CD14-positive monocyte (primary cell): ENCODE results near the gene PIK3IP1. TPM values are rescaled to one million over a fixed set of nuclear protein-coding genes. Genes with fewer than 3 reads are reported as not detected.

ENCODE experiments used
- DNase-seq, 3 donors: peaks; one replicate each; pipeline ENCODE4 v3.0.0-alpha.2; 2011 to 2022
- H2AFZ ChIP-seq: 2 replicates; pipeline ENCODE4 v1.6.0; 2012; ENCODE audit warnings: mild to moderate bottlenecking, low read depth, low read length, inconsistent platforms; ENCODE audit not compliant: insufficient read depth, poor library complexity, severe bottlenecking
- H3K27ac ChIP-seq, 2 donors: 1 replicate in 1 of 2; 2 replicates in 1 of 2; pipeline ENCODE4 v1.5.1; 2012 to 2013; ENCODE audit warnings: low read length in 2 of 2, control low read depth in 1 of 2, inconsistent platforms in 1 of 2, low read depth in 1 of 2, mild to moderate bottlenecking in 1 of 2
- H3K27me3 ChIP-seq, 2 donors: one replicate each; pipeline versions ENCODE4 v1.6.0 to v1.6.1; 2011 to 2013; ENCODE audit warnings: low read length in 2 of 2; ENCODE audit not compliant: control insufficient read depth in 2 of 2, insufficient read depth in 2 of 2
- H3K36me3 ChIP-seq, 2 donors: replicated peaks in 1 of 2; 1 replicate in 1 of 2; 2 replicates in 1 of 2; pipeline versions ENCODE4 v1.5.1 to v1.6.1; 2012 to 2013; ENCODE audit warnings: low read length in 2 of 2, control low read depth in 1 of 2, inconsistent platforms in 1 of 2, mild to moderate bottlenecking in 1 of 2; ENCODE audit not compliant: insufficient read depth in 2 of 2, control insufficient read depth in 1 of 2
- H3K4me1 ChIP-seq, 2 donors: 1 replicate in 1 of 2; 2 replicates in 1 of 2; pipeline versions ENCODE4 v1.5.1 to v1.6.1; 2012 to 2013; ENCODE audit warnings: low read length in 2 of 2, control low read depth in 1 of 2, inconsistent platforms in 1 of 2, mild to moderate bottlenecking in 1 of 2, moderate library complexity in 1 of 2; ENCODE audit not compliant: insufficient read depth in 2 of 2, control insufficient read depth in 1 of 2
- H3K4me2 ChIP-seq: replicated peaks from 2 replicates; pipeline ENCODE3; 2012; ENCODE audit warnings: low read length, moderate library complexity, mild to moderate bottlenecking; ENCODE audit not compliant: poor library complexity, severe bottlenecking; ENCODE audit errors: extremely low read depth
- H3K4me3 ChIP-seq, 3 experiments: fragments of 200-600 bp in 1 of 3; sonication (generic) in 1 of 3; replicated peaks in 1 of 3; 1 replicate in 2 of 3; 2 replicates in 1 of 3; pipeline ENCODE4 v1.5.1; 2011 to 2013; ENCODE audit warnings: low read length in 3 of 3, mild to moderate bottlenecking in 3 of 3, control low read depth in 2 of 3, low read depth in 2 of 3, inconsistent platforms in 1 of 3, moderate library complexity in 1 of 3
- H3K79me2 ChIP-seq: 2 replicates; pipeline ENCODE4 v1.6.0; 2012; ENCODE audit warnings: mild to moderate bottlenecking, control low read depth, inconsistent platforms, low read length, moderate library complexity; ENCODE audit not compliant: insufficient read depth
- H3K9ac ChIP-seq: 2 replicates; pipeline ENCODE4 v1.6.0; 2017; ENCODE audit warnings: low read length, mild to moderate bottlenecking; ENCODE audit not compliant: insufficient read depth, poor library complexity, severe bottlenecking
- H3K9me3 ChIP-seq, 2 donors: replicated peaks in 1 of 2; 1 replicate in 1 of 2; 2 replicates in 1 of 2; pipeline versions ENCODE4 v1.5.1 to v1.6.1; 2012 to 2013; ENCODE audit warnings: low read length in 2 of 2, control low read depth in 1 of 2; ENCODE audit not compliant: control insufficient read depth in 1 of 2, insufficient read depth in 1 of 2
- H4K20me1 ChIP-seq: 2 replicates; pipeline ENCODE4 v1.6.0; 2012; ENCODE audit warnings: mild to moderate bottlenecking, low read length, control low read depth, moderate library complexity; ENCODE audit not compliant: insufficient read depth
- H3K27ac Mint-ChIP-seq, 7 donors: one replicate each; pipeline ENCODE4 v1.8.0; 2020; ENCODE audit warnings: mild to moderate bottlenecking in 7 of 7, mixed read lengths in 7 of 7, moderate library complexity in 6 of 7, inconsistent platforms in 2 of 7
- H3K27me3 Mint-ChIP-seq, 3 donors: one replicate each; pipeline ENCODE4 v1.8.0; 2021 to 2022; ENCODE audit warnings: low read depth in 3 of 3, mild to moderate bottlenecking in 3 of 3, mixed read lengths in 3 of 3, moderate library complexity in 3 of 3, inconsistent platforms in 1 of 3
- H3K36me3 Mint-ChIP-seq, 2 donors: one replicate each; pipeline ENCODE4 v1.8.0; 2020; ENCODE audit warnings: mixed read lengths in 2 of 2, inconsistent platforms in 1 of 2, mild to moderate bottlenecking in 1 of 2
- H3K4me1 Mint-ChIP-seq: one replicate; pipeline ENCODE4 v1.8.0; 2020; ENCODE audit warnings: mild to moderate bottlenecking, mixed read lengths
- H3K4me3 Mint-ChIP-seq, 2 donors: one replicate each; pipeline ENCODE4 v1.8.0; 2020; ENCODE audit warnings: mild to moderate bottlenecking in 2 of 2, mixed read lengths in 2 of 2, moderate library complexity in 1 of 2
- H3K9me3 Mint-ChIP-seq, 7 donors: one replicate each; pipeline ENCODE4 v1.8.0; 2020 to 2022; ENCODE audit warnings: mixed read lengths in 7 of 7, mild to moderate bottlenecking in 6 of 7, moderate library complexity in 6 of 7, inconsistent platforms in 2 of 7
- WGBS: methylation state at CpG from one replicate; pipeline ENCODE4 v1.1.5; 2013; ENCODE audit warnings: missing lambda C conversion rate; ENCODE audit not compliant: insufficient coverage; 5-methylcytosine and 5-hydroxymethylcytosine counted together
- intact Hi-C, 2 donors: fragments of 100-400 bp; cut with micrococcal nuclease; formaldehyde crosslinking; loops; one replicate each; pipeline versions ENCODE4 v1.15.0 to v1.15.1; 2023
- polyA plus RNA-seq, 3 donors: library from polyadenylated mRNA; depleted of rRNA in 1 of 3; unstranded in 2 of 3; stranded (reverse) in 1 of 3; fragments of 300-500 nt in 2 of 3; fragments of >200 nt in 1 of 3; fragmentation: Illumina TruSeq in 2 of 3; gene quantifications; 1 replicate in 2 of 3; 2 replicates in 1 of 3; pipeline ENCODE4 v1.2.3, GENCODE V29; 2012 to 2021
- TF ChIP-seq, protein P1 (sequence below): fragments of 200-600 bp; IDR thresholded peaks from one replicate; pipeline ENCODE4 v1.8.0; 2022; ENCODE audit warnings: antibody characterized with exemption, mild to moderate bottlenecking

PIK3IP1 gene
- polyA plus RNA-seq, 3 donors = 21.8 to 37.3 (median 21.9) TPM

DNA sequence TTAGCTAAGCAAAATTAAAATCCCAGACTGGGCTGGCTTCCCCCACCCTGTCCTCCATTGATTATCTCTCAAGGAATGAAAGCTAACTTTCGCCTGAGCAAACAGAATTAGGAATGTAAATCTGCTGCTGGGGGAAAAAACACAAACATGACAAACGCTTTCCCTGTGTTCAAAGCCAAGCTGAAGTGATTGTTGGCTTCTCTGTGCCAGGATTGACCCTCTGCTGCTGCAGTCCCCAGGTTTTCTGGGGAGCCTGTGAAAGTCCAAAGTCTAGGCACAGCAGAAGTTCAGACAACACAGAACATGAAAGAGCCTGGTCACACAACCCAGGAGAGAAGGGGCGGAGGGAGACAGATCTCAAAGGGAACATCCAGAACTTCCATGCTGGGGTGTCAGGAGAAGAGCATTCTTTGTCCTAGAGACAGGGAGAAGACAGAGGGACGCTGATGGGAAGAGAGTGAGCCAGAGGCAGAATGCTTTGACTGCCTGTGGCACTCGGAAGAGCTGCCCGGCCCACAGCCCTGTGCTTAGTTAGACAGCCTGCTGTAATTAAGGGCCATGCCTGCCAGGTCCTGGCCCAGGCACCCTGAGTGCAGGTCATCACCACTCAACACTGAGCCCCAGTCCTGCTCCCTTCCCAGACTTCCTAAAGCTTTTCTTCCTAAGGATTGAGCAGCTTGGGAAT, 47.0 kb upstream of the PIK3IP1 start:
- H3K79me2 ChIP-seq = peaks cover 51% of the 10 kb centered on the region
- WGBS = 93% methylated on average over 5 of the region's 6 CpGs
- peaks cover 81% of the 10 kb centered on the region for H4K20me1 ChIP-seq
- TF ChIP-seq, protein P1, sequence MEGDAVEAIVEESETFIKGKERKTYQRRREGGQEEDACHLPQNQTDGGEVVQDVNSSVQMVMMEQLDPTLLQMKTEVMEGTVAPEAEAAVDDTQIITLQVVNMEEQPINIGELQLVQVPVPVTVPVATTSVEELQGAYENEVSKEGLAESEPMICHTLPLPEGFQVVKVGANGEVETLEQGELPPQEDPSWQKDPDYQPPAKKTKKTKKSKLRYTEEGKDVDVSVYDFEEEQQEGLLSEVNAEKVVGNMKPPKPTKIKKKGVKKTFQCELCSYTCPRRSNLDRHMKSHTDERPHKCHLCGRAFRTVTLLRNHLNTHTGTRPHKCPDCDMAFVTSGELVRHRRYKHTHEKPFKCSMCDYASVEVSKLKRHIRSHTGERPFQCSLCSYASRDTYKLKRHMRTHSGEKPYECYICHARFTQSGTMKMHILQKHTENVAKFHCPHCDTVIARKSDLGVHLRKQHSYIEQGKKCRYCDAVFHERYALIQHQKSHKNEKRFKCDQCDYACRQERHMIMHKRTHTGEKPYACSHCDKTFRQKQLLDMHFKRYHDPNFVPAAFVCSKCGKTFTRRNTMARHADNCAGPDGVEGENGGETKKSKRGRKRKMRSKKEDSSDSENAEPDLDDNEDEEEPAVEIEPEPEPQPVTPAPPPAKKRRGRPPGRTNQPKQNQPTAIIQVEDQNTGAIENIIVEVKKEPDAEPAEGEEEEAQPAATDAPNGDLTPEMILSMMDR = no peak
- H3K9me3 Mint-ChIP-seq = no peaks in the 10 kb centered on the region
- peaks cover 74 to 87% of the 10 kb centered on the region in 2 donors for H3K36me3 Mint-ChIP-seq
- H3K4me1 Mint-ChIP-seq = peaks cover 37% of the 10 kb centered on the region
- no peak for DNase-seq
- no peaks in the 10 kb centered on the region for H3K9me3 ChIP-seq
- no peak overlapping the region for H3K9ac ChIP-seq
- H3K27me3 Mint-ChIP-seq = peaks cover 0 to 2% (median 1%) of the 10 kb centered on the region in 3 donors
- peaks cover 74 to 81% of the 10 kb centered on the region in 2 donors for H3K36me3 ChIP-seq
- no peak overlapping the region for H3K4me3 Mint-ChIP-seq
- peak overlapping the region in 3 of 7 donors; percentile 15 to 89 (median 39) for H3K27ac Mint-ChIP-seq
- no peaks in the 10 kb centered on the region for H3K27me3 ChIP-seq
- intact Hi-C loops = no loop called here
- H3K4me1 ChIP-seq = peaks cover 14 to 18% of the 10 kb centered on the region in 2 donors
- no peak overlapping the region for H3K4me2 ChIP-seq
- H3K27ac ChIP-seq = no peak overlapping the region
- H3K4me3 ChIP-seq = no peak overlapping the region
- H2AFZ ChIP-seq = no peak overlapping the region

DNA sequence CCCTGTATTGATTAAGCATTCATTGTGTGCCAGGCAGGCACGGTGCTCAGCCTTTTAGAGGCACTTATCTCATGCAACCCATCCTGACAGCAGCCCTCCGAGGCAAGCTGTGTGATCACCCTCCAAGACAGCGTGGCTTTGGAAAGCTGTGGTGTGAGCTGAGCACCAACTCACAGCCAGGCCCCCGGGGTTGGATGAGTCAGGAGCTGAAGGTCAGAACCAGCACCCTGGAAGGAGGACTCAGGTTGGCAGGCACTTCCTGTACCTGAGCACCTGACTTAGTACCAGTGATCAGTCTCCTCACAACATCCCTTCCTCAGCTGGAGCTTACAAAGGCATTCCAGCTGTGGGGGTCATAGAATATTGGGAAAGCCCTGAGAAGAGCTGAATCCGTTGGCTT, 44.9 kb upstream of the PIK3IP1 start:
- Histone ChIP-seq H3K27ac (no peak overlapping the region), H3K27me3 (no peaks in the 10 kb centered on the region), H3K79me2 (peaks cover 30% of the 10 kb centered on the region), H4K20me1 (peaks cover 60% of the 10 kb centered on the region), H3K4me1 (no peaks in the 10 kb centered on the region), H3K9me3 (no peaks in the 10 kb centered on the region), H2AFZ (no peak overlapping the region), H3K4me3 (no peak overlapping the region), H3K9ac (no peak overlapping the region), H3K36me3 (peaks cover 90 to 95% of the 10 kb centered on the region in 2 donors), H3K4me2 (no peak overlapping the region)
- peak overlapping the region in 2 of 7 donors; percentile 32 for H3K27ac Mint-ChIP-seq
- TF ChIP-seq, protein P1 = no peak
- H3K9me3 Mint-ChIP-seq = peaks cover 0 to 2% (median 0%) of the 10 kb centered on the region in 7 donors
- peaks cover 89 to 96% of the 10 kb centered on the region in 2 donors for H3K36me3 Mint-ChIP-seq
- intact Hi-C loops = no loop called here
- DNase-seq = no peak
- no peak overlapping the region for H3K4me3 Mint-ChIP-seq
- 92% methylated on average over 5 of the region's 5 CpGs for WGBS
- peaks cover 0 to 2% (median 0%) of the 10 kb centered on the region in 3 donors for H3K27me3 Mint-ChIP-seq
- peaks cover 16% of the 10 kb centered on the region for H3K4me1 Mint-ChIP-seq
